ENCODE measurements around the gene ZNF521.

The ZNF521 gene

GRCh38 chr18:25225151-25225550 is 126.8 kb downstream of the ZNF521 start:
- DNase-seq (ENCODE audit: low spot score), result no peak

- DNase-seq (ENCODE audit: low spot score), result no peak
Measured at GRCh38 chr18:25223899-25224886, 127.8 kb downstream of the ZNF521 start.

- no peak for DNase-seq (ENCODE audit: low spot score)
Measured at GRCh38 chr18:25223211-25223610, 128.8 kb downstream of the ZNF521 start.

GRCh38 chr18:25222648-25223047 is 129.3 kb downstream of the ZNF521 start:
- no peak for DNase-seq (ENCODE audit: low spot score)

GRCh38 chr18:25210622-25211021 is 141.3 kb downstream of the ZNF521 start:
- DNase-seq (ENCODE audit: low spot score), result no peak

GRCh38 chr18:25192065-25192464 is 159.9 kb downstream of the ZNF521 start:
- no peak for DNase-seq (ENCODE audit: low spot score)

- DNase-seq (ENCODE audit: low spot score), result no peak
Measured at GRCh38 chr18:25190472-25190871, 161.5 kb downstream of the ZNF521 start.

GRCh38 chr18:25189391-25190185 is 162.4 kb downstream of the ZNF521 start:
- no peak for DNase-seq (ENCODE audit: low spot score)

- no peak for DNase-seq (ENCODE audit: low spot score)
Measured at GRCh38 chr18:25187521-25188192, 164.3 kb downstream of the ZNF521 start.

- no peak for DNase-seq (ENCODE audit: low spot score)
Measured at GRCh38 chr18:25186871-25187270, 165.1 kb downstream of the ZNF521 start.

- DNase-seq (ENCODE audit: low spot score), result no peak
Measured at GRCh38 chr18:25181993-25182392, 170.0 kb downstream of the ZNF521 start.

- DNase-seq (ENCODE audit: low spot score), result no peak
Measured at GRCh38 chr18:25181581-25181980, 170.4 kb downstream of the ZNF521 start.

GRCh38 chr18:25180973-25181548 is 170.9 kb downstream of the ZNF521 start:
- DNase-seq (ENCODE audit: low spot score), result no peak

GRCh38 chr18:25177631-25178030 is 174.3 kb downstream of the ZNF521 start:
- DNase-seq (ENCODE audit: low spot score), result no peak

- DNase-seq (ENCODE audit: low spot score), result no peak
Measured at GRCh38 chr18:25176518-25177042, 175.4 kb downstream of the ZNF521 start.

- DNase-seq (ENCODE audit: low spot score), result no peak
Measured at GRCh38 chr18:25175558-25176517, 176.1 kb downstream of the ZNF521 start.

GRCh38 chr18:25174324-25174723 is 177.6 kb downstream of the ZNF521 start:
- no peak for DNase-seq (ENCODE audit: low spot score)

- DNase-seq (ENCODE audit: low spot score), result no peak
Measured at GRCh38 chr18:25171334-25171733, 180.6 kb downstream of the ZNF521 start.

GRCh38 chr18:25170402-25170801 is 181.6 kb downstream of the ZNF521 start:
- DNase-seq (ENCODE audit: low spot score), result no peak

GRCh38 chr18:25169701-25170100 is 182.3 kb downstream of the ZNF521 start:
- DNase-seq (ENCODE audit: low spot score), result no peak
